Fibroblast of skin of left biceps (primary cell): ENCODE results near the gene LAMA2.

ENCODE experiments used
- DNase-seq, 2 experiments: peaks; one replicate each; pipeline ENCODE4 v3.0.0-alpha.2; 2013; ENCODE audit warnings: low read depth in 2 of 2

The LAMA2 gene

GRCh38 chr6:129440691-129441090, 557.8 kb downstream of the LAMA2 start:
- DNase-seq = no peak

DNA sequence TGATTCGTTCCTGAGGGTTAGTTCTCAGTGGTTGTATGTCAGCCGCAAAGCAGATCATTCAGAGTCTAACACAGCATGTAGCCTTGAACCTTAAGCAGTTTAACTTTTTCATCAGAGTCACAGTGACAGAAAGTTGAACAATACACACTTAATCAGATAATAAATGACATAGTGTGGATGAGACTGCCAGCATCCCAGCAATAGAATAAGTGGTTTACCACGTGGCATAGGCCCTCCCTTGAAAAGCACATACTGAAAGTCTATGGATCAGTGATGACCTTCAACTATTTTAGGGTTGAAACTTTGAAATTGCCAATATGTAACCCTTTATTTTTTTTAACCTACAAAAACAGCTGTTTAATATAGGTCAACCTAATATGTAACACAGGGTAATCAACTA, 561.7 kb downstream of the LAMA2 start:
- no peak for DNase-seq

DNA sequence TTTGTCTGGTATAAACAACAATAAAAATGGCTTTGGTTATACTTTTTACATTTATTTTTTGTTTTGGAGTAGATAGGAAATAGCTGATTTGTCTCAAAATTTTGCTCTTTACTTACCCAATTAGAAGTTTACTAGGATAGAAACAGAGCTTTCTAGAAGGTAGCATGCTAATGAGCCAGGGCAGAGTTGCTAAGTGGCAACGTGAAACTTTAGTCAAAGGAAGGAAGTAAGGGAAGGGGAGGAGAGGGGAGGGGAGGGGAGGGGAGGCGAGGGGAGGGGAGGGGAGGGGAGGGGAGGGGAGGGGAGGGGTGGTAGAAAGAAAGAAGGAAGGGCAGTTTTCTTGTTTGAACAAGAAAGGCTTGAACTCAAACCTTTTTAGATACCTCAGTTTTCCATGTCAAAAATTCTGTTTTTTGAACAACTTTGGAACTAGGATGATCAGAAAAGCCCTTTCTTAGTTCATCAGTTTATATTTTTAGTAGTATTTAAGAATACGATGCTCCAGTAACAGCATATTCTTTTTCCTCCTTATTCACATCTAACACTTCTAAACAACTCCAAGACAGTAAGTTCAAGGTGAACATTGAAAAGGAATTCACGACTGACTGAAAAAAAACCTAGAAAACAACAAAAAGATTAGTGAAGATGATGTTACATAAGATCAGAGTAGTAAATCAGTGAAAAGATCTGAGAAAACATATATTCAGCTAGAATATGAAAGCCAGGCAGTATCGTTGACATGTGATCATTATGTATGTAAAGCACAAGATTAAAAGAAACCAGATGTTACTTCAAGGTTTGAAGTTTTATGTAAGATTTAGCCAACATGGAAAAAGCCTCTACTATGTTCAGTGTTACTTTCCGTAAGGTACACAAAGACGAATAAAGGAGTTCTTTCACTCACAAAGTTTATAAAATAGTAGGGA, 563.6 kb downstream of the LAMA2 start:
- no peak for DNase-seq

DNA sequence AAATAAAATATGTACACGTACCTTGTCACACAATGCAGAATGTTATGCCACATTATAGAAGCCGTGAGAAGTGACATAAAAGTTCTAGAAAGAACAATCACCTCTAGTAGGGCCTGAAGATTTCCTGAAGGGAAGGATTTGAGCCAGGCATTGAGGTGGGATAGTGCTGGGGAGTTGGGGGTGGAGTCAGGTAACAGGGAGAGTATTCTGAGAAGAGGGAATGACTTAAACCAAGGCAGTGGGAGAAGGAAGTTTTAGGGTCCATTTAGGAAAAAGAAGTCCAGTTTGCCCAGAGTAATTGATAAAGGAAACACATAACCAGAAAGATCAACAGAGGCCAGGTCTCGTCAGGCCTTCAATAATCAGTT, 564.2 kb downstream of the LAMA2 start:
- DNase-seq = no peak

DNA sequence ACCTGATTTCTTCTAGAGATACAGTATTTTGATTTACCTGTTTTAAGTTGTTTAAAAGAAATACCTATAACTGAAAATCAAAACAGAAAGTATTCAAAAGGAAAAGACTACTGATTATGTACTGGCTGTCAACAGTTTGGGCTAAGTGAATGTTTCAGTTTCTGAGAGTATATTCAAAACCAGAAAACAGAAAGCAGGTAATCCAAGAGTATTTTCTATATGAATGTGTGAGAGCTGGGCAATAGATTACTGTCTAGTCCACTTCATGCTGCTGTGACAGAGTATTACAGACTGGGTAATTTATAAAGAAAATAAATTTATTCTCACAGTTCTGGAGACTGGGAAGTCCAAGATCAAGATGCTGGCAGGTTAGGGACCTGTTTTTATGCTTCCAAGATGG, 566.0 kb downstream of the LAMA2 start:
- DNase-seq = no peak

GRCh38 chr6:129451187-129451586, 568.2 kb downstream of the LAMA2 start:
- DNase-seq = no peak

DNA sequence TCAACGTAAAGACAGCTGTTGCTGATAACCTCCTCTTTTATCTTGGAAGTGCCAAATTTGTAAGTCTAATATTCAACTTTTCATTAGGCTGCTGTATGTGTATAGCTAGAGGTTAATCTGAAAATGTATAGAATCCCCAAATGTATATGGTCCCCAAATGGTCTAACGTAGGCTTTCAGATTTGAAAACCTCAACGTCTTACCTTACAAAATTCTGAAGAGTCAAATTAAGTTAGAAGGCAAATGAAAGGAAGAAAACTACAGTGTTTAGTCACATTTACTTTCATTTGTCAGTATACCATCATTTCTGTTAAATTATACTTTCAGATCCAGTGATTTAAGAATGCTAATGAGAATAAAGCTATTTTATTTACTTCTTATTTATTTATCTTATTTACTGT, 570.1 kb downstream of the LAMA2 start:
- DNase-seq = no peak

GRCh38 chr6:129454488-129454887, 571.5 kb downstream of the LAMA2 start:
- no peak for DNase-seq

- DNase-seq = no peak
These were observed 572.3 kb downstream of the LAMA2 start for GRCh38 chr6:129455126-129455769.

GRCh38 chr6:129460221-129460620, 577.3 kb downstream of the LAMA2 start:
- no peak for DNase-seq

DNA sequence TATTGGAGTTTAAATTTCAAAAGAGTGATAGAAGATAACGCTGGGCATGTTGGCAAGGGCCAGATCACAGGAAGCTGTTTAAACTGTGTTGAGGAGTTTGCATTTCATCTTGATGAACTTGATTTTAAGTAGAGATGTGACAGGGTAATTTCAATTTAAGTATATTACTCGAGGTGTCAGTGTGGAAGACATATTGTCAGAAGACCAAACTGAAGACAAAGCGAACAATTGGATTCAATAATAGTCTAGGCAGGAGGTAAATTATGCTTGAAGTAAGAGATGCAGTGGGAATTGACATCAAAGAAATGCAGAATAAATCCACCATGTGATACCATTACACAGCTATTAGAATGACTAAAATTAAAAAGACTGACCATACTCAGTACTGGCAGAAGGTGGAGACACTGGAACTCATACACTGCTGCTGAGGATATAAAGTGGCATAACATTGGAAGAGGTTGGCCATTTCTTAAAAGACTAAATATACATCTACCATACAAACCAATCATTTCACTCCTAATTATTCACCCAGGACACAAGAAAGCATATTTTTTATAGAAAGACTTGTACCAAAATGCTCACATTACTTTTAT, 586.2 kb downstream of the LAMA2 start:
- no peak for DNase-seq

DNA sequence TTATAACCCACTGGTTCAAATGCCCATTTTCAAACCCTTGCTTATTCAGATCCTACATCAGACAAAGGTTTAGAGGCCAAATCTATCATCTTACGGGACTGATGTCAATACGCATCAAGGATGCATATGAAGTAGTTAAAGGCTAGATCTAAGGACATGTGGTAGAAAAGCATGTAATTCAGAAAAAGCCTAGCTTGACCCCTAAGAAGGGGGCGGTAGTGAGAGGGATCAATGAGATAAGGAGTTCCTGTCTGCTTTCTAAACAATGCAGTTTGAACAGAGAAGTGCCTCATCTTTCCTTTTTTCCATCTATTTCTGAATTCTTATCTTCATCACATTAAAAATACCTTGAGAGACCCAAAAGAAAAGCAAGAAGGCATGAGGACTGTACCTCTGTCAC, 589.3 kb downstream of the LAMA2 start:
- no peak for DNase-seq

DNA sequence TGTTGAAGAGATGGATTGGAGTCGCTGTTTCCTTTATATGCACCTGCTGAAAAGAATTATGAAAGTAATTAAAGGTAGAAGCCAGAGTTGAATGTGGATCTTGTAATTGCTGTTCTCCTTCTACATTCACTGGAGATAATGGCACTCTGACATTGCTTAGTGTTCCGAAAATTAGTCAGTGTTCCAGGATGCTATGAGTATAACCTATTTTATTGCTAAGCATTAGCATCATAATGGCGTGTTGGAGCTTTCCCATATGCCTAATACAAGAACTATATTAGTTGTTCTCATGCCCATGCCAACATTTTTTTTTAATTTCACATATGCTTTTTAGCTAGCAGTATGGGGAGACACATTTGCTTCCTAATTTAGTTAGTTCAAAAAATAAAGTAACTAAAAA, 590.6 kb downstream of the LAMA2 start:
- DNase-seq = no peak

- DNase-seq = no peak
These were observed 592.7 kb downstream of the LAMA2 start for GRCh38 chr6:129475477-129476247.

GRCh38 chr6:129476248-129476564, 593.3 kb downstream of the LAMA2 start:
- no peak for DNase-seq

DNA sequence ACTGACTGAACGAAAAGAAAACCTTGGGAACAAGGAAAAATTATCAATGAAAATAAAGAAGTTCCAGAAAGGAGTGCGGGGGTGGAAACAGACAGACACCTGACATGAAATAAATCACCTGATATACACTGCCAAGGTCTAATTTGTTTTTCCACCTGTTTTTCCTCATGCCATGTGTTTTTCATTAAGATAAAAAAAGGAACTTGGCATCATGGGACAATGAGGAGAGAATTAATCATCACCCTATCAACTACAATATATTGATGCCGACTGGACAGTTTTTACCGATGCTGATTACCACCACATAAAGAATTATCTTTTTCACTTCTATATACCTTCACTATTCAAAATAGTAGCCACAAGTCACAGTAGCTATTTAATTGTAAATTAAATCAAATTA, 593.9 kb downstream of the LAMA2 start:
- no peak for DNase-seq

DNA sequence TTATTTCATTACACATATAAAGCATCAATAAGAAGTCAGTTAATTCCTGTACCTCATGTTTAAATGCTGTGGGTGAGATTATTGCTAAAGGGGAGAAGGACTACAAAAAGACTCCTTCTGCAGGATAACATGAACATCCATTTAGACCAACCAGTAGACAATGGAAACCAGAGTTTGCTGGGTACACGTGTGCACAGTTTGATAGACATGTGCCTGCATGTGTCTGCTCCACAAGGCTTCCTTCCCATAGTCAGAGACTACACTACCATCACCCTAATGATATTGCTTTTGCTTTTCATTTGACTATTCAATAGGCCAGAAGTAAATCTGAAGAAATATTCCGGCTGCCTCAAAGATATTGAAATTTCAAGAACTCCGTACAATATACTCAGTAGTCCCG, 595.4 kb downstream of the LAMA2 start:
- no peak for DNase-seq

GRCh38 chr6:129481706-129482105, 598.8 kb downstream of the LAMA2 start:
- DNase-seq = no peak

DNA sequence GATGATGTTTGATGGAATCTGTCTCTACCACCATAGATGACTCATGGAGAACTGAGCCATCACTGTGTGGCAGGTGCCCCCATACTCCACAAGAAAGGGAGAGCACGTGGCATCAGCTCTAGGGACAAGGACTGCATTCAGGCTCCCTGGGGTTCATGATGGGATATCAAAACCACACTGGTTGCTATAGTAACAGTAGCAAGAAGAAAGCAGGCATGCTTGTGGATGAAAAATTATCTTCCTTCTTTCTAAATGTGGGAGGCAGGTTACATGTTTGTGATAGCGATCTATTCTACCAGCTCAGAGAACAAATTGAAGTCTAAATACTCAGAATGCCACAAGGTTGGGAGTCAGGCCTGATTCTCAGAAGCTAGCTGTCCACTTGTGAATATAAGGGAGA, 602.8 kb downstream of the LAMA2 start:
- DNase-seq = no peak

DNA sequence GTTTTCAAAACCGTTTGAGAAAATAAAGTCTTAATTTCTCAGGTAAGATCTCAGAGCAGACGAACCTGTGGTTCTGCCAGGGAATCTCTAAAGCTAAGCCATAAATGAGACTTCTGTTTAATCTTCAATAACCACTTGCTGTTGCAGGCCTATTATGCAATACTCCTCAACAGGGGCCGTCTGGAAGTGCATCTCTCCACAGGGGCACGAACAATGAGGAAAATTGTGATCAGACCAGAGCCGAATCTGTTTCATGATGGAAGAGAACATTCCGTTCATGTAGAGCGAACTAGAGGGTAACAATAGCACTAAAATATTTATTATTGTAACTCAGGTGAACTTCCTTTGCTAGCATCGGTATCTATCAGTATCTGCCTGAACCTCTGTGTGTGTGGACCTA, 603.4 kb downstream of the LAMA2 start:
- DNase-seq = no peak

- no peak for DNase-seq
These were observed 605.4 kb downstream of the LAMA2 start for GRCh38 chr6:129488313-129488712.

DNA sequence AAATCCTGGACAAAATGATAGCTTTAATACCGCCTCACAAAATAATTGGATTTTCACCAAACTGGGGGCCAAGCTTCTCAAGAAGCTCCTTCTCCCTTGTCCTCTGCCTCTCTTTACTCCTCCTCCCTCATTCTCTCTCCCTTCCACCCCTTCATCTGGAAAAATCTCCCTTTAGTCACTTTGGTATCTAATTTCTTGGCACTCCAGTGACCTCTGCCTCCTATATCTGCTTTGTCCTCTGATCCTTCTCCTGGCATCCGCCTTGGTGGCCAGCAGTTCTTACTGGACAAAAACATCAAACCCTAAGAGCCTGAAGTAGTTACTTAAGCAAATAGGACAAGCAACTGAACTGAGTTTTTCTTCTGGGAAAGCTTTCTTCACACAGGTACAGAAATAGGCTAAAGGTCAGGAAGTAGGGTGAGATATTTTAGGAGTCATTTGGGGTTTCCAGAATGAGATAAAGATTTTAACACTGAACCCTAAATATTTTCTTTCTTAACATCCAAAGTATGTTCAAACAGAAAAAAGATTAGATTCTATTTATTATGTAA, 606.4 kb downstream of the LAMA2 start:
- no peak for DNase-seq
